HTERT RPE-1 (cell line): ENCODE results near the gene ARAP2.

Source experiments
- in situ Hi-C: fragments of 300-500 bp; cut with MboI; formaldehyde crosslinking; loops from 4 replicates; pipeline ENCODE4 v1.14.3; 2020; ENCODE audit warnings: low sequenced_read_pairs

The ARAP2 gene

GRCh38 chr4:36224972-36225903, 19.1 kb downstream of the ARAP2 start:
- in situ Hi-C loops: no loop called here

GRCh38 chr4:36222702-36223101, 21.6 kb downstream of the ARAP2 start:
- in situ Hi-C loops: no loop called here

GRCh38 chr4:36220776-36221175, 23.5 kb downstream of the ARAP2 start:
- in situ Hi-C loops: no loop called here

- in situ Hi-C loops: no loop called here
Measured at GRCh38 chr4:36218121-36218520, 26.2 kb downstream of the ARAP2 start.

GRCh38 chr4:36215627-36216026, 28.7 kb downstream of the ARAP2 start:
- in situ Hi-C loops: no loop called here

- in situ Hi-C loops: no loop called here
Measured at GRCh38 chr4:36214735-36215485, 29.4 kb downstream of the ARAP2 start.

GRCh38 chr4:36213977-36214376, 30.3 kb downstream of the ARAP2 start:
- in situ Hi-C loops: no loop called here

GRCh38 chr4:36211084-36211483, 33.2 kb downstream of the ARAP2 start:
- in situ Hi-C loops: no loop called here

GRCh38 chr4:36209941-36210649, 34.2 kb downstream of the ARAP2 start:
- in situ Hi-C loops: no loop called here

GRCh38 chr4:36208893-36209473, 35.3 kb downstream of the ARAP2 start:
- in situ Hi-C loops: no loop called here

- in situ Hi-C loops: no loop called here
Measured at GRCh38 chr4:36207831-36208520, 36.3 kb downstream of the ARAP2 start.

GRCh38 chr4:36207367-36207766, 36.9 kb downstream of the ARAP2 start:
- in situ Hi-C loops: no loop called here

- in situ Hi-C loops: no loop called here
Measured at GRCh38 chr4:36206603-36207311, 37.6 kb downstream of the ARAP2 start.

- in situ Hi-C loops: no loop called here
Measured at GRCh38 chr4:36206012-36206411, 38.3 kb downstream of the ARAP2 start.

GRCh38 chr4:36198861-36199260, 45.5 kb downstream of the ARAP2 start:
- in situ Hi-C loops: no loop called here

GRCh38 chr4:36198068-36198808, 46.1 kb downstream of the ARAP2 start:
- in situ Hi-C loops: no loop called here

- in situ Hi-C loops: no loop called here
Measured at GRCh38 chr4:36197501-36197900, 46.8 kb downstream of the ARAP2 start.

- in situ Hi-C loops: no loop called here
Measured at GRCh38 chr4:36196145-36196913, 48.0 kb downstream of the ARAP2 start.
